Measurements from ENCODE around the gene MAML3.

The MAML3 gene

DNA sequence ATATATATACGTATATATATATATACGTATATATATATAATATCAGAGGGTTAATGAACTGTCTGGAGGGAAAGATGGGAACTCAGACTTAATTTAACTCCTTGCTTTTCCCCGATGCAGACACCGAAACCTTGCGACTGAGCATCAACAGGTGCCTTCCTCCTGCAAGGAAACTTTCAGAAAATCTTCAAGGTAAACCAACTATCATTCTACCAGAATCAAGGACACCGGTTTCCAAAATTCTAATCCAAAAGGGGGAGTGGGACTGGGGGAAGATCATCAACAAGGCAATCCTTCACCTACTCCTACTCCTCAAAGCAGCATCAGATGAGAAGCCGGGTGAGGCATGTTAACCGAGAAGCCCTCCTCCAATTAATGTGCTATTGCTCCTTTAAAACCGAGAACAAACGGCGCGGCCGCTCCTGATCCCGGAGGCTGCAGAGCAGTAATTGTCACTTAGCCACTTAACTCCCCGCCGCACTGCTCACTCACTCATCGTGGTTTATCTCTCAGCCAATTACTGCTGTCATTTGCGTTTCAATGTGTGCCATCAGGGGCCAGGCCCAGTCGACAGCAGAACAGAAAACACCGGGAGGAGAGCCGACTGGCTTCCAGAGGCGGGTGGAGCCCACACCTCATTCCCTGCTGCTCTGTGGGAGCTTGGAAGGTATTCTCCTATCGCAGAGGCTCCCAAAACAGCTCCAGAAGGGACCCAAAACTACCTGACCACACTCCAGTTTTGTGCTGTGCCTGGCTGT is 61.7 kb downstream of the MAML3 start:
- no peak for TF ChIP-seq CTCF (IDR thresholded peaks at IDR 0.05)

DNA sequence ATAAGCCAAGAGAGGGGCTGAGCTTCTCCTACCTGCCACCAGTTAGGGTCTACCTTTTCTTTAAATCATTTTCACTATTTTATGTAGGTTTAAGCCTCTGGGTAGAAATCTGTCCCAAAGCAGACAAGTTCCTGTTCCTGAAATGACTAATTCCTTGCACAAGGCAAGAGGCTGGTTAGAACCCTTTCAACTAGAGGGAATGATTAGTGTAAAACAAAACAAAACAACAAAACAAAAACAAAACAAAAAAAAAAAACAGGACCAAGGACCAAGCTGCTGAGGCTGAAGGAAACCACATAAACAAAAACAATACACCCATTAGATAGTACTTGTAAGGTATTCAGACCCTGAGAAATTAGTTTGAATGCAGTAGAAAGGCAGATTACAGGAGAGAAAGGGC is 62.7 kb downstream of the MAML3 start:
- TF ChIP-seq CTCF (IDR thresholded peaks at IDR 0.05) = no peak

DNA sequence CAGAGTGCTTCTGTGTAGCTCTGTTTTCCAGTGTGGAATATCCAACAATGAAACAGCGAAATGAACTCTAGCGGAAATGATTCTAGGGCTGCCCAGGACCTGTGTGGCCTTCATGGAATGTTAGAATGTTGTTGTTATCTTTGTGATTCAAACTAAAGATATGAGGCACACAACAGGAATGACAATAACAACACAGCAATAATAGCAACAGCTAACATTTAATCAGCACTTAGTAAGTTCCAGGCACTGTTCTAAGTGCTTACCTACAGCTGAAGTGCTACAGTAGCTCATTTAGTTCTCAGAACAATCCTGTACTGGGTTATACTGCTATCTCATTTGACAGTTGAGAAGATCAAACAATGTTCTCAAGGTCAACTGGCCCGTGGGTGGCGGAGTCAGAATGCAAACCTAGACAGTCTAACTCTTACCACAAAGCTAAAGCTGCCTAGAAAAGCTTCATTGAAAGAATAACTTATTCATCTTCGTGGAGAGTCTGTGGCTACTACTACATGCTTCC is 63.7 kb downstream of the MAML3 start:
- no peak for TF ChIP-seq CTCF (IDR thresholded peaks at IDR 0.05)

- TF ChIP-seq CTCF (IDR thresholded peaks at IDR 0.05) = no peak
Observed at GRCh38 chr4:140089216-140089615, 64.8 kb downstream of the MAML3 start.

GRCh38 chr4:140088323-140088967 is 65.5 kb downstream of the MAML3 start:
- TF ChIP-seq CTCF (IDR thresholded peaks at IDR 0.05) = no peak

DNA sequence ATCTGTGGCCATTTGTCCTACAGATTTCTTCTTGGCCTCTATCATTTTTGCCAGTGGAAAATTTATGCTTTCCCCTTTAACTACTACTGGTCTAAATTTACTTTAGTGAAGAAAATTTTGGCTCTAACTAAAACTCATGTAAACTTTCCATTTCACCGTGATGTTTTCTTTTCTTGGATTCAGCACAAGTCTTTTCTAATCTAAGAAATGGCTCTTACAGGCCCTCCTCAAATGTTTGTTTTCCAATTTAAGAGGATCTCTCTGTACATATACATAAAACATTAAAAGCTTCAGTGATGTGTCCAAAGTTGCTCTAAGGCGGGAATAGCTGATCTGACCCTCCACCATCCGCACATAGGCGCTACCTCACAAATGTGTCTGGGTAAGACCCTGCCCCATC is 68.1 kb downstream of the MAML3 start:
- TF ChIP-seq CTCF (IDR thresholded peaks at IDR 0.05) = no peak

DNA sequence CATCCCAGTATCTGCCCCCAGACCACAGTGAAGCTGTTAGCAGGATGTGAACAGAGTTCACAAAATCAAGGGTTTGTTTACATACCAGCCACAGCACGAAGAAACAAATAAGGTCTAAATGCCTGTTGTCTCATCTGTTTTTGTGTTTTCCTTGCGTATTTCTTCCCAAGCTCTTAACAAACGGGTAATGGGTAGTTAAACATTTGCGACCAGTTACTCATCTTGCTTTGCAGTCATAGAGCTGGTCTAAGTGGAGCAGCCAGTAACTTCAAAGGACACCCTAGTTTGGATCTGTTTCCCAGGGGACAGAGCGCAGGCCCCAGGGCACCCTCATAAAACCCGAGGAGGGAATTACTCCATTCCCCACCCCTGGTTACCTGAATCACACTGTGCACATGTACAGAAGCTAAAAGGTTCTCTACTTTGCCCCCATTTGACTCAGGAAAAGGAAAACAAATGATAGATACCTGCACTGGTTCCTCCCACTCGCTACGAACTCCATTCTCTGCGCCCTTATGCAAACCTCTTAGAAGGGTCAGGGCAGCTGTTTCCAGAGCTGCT is 68.8 kb downstream of the MAML3 start:
- TF ChIP-seq CTCF (IDR thresholded peaks at IDR 0.05) = no peak

Data from LNCAP (cell line).